Skeletal muscle tissue (tissue), 4 donors: ENCODE data around the gene C1orf141. TPM values are rescaled to one million over a fixed set of nuclear protein-coding genes. Genes with fewer than 3 reads are reported as not detected.

ENCODE experiments used
- H3K27ac ChIP-seq: one replicate; pipeline ENCODE4 v1.7.0; 2013; ENCODE audit warnings: mild to moderate bottlenecking, low read depth, low read length, inconsistent platforms
- H3K27me3 ChIP-seq, 3 donors: one replicate each; pipeline ENCODE4 v1.7.0; 2013; ENCODE audit warnings: low read length in 3 of 3; ENCODE audit not compliant: control insufficient read depth in 3 of 3, insufficient read depth in 3 of 3
- H3K36me3 ChIP-seq, 3 donors: one replicate each; pipeline ENCODE4 v1.7.0; 2013; ENCODE audit warnings: low read length in 3 of 3; ENCODE audit not compliant: control insufficient read depth in 3 of 3, insufficient read depth in 3 of 3
- H3K4me1 ChIP-seq, 3 donors: one replicate each; pipeline ENCODE4 v1.7.0; 2013; ENCODE audit warnings: low read length in 3 of 3, mild to moderate bottlenecking in 3 of 3; ENCODE audit not compliant: control insufficient read depth in 3 of 3, insufficient read depth in 3 of 3
- H3K4me3 ChIP-seq, 3 donors: one replicate each; pipeline ENCODE4 v1.7.0; 2013; ENCODE audit warnings: low read length in 3 of 3
- H3K9ac ChIP-seq, 3 donors: one replicate each; pipeline ENCODE4 v1.7.0; 2013; ENCODE audit warnings: low read length in 3 of 3, mild to moderate bottlenecking in 3 of 3, moderate library complexity in 2 of 3, low read depth in 1 of 3
- H3K9me3 ChIP-seq, 3 donors: one replicate each; pipeline ENCODE4 v1.7.0; 2013; ENCODE audit warnings: low read length in 3 of 3; ENCODE audit not compliant: control insufficient read depth in 3 of 3
- total RNA-seq: library from RNA; depleted of rRNA; stranded (reverse); fragments of >200 nt; gene quantifications from one replicate; pipeline ENCODE4 v1.2.3, GENCODE V29; 2014
- donor health status: Osteomylitis.

Gene C1orf141
- total RNA-seq, 1 donor from 2014 or later, result not detected

GRCh38 chr1:67100833-67101232 is 33.9 kb downstream of the C1orf141 start:
- Histone ChIP-seq H3K4me1 (no peaks in the 10 kb centered on the region), H3K9me3 (no peaks in the 10 kb centered on the region)

GRCh38 chr1:67097305-67097704 is 37.5 kb downstream of the C1orf141 start:
- H3K27me3 ChIP-seq, result no peaks in the 10 kb centered on the region
- no peaks in the 10 kb centered on the region for H3K4me1 ChIP-seq
- H3K9ac ChIP-seq, result no peak overlapping the region
- H3K9me3 ChIP-seq, result no peaks in the 10 kb centered on the region
- no peak overlapping the region for H3K27ac ChIP-seq
- no peak overlapping the region for H3K4me3 ChIP-seq
- H3K36me3 ChIP-seq, result no peaks in the 10 kb centered on the region

More at GRCh38 chr1:67100833-67101232, 33.9 kb downstream of the C1orf141 start:
- Histone ChIP-seq H3K9ac (no peak overlapping the region), H3K27me3 (no peaks in the 10 kb centered on the region), H3K36me3 (no peaks in the 10 kb centered on the region), H3K27ac (no peak overlapping the region), H3K4me3 (no peak overlapping the region)

- H3K9me3 ChIP-seq, result no peaks in the 10 kb centered on the region
- H3K27ac ChIP-seq, result no peak overlapping the region
- H3K36me3 ChIP-seq, result no peaks in the 10 kb centered on the region
- no peak overlapping the region for H3K4me3 ChIP-seq
- no peak overlapping the region for H3K9ac ChIP-seq
- H3K4me1 ChIP-seq, result no peaks in the 10 kb centered on the region
- no peaks in the 10 kb centered on the region for H3K27me3 ChIP-seq
Measured at GRCh38 chr1:67094191-67094590, 40.6 kb downstream of the C1orf141 start.

- Histone ChIP-seq H3K36me3 (no peaks in the 10 kb centered on the region), H3K9ac (no peak overlapping the region), H3K4me1 (no peaks in the 10 kb centered on the region), H3K4me3 (no peak overlapping the region), H3K27me3 (no peaks in the 10 kb centered on the region), H3K9me3 (peaks cover 0 to 2% (median 0%) of the 10 kb centered on the region in 3 donors), H3K27ac (no peak overlapping the region)
Measured at GRCh38 chr1:67089685-67090208, 45.0 kb downstream of the C1orf141 start.

- Histone ChIP-seq H3K36me3 (no peaks in the 10 kb centered on the region), H3K27ac (no peak overlapping the region), H3K27me3 (no peaks in the 10 kb centered on the region), H3K9ac (no peak overlapping the region), H3K4me3 (no peak overlapping the region), H3K4me1 (no peaks in the 10 kb centered on the region), H3K9me3 (peaks cover 0 to 2% (median 0%) of the 10 kb centered on the region in 3 donors)
Measured at GRCh38 chr1:67088440-67088839, 46.3 kb downstream of the C1orf141 start.

DNA sequence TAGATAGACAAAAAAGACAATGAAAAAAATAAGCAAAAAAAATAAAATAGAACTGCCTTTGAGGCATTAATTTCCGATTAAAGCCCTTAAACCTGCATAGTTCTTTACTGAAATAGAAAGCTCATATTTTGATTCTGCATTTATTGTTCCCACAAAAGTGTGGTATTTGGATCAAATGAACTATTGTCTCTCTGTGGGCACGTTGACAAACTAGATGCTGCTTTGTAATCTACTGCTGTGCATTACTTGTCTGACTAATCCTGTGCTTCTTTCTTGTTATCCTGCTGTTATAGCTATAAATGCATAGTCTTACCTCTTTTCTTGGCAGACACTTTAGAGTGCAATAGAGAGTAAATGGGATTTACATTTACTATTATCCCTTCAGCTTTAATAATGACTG is 49.4 kb downstream of the C1orf141 start:
- H3K4me3 ChIP-seq, result no peak overlapping the region
- no peak overlapping the region for H3K9ac ChIP-seq
- H3K27me3 ChIP-seq, result no peaks in the 10 kb centered on the region
- no peaks in the 10 kb centered on the region for H3K36me3 ChIP-seq
- no peaks in the 10 kb centered on the region for H3K4me1 ChIP-seq
- peaks cover 0 to 2% (median 0%) of the 10 kb centered on the region in 3 donors for H3K9me3 ChIP-seq
- no peak overlapping the region for H3K27ac ChIP-seq

- Histone ChIP-seq H3K4me3 (no peak overlapping the region), H3K9ac (no peak overlapping the region), H3K4me1 (no peaks in the 10 kb centered on the region), H3K27ac (no peak overlapping the region), H3K27me3 (no peaks in the 10 kb centered on the region), H3K9me3 (peaks cover 0 to 2% (median 0%) of the 10 kb centered on the region in 3 donors), H3K36me3 (no peaks in the 10 kb centered on the region)
Measured at GRCh38 chr1:67084765-67085318, 49.9 kb downstream of the C1orf141 start.

DNA sequence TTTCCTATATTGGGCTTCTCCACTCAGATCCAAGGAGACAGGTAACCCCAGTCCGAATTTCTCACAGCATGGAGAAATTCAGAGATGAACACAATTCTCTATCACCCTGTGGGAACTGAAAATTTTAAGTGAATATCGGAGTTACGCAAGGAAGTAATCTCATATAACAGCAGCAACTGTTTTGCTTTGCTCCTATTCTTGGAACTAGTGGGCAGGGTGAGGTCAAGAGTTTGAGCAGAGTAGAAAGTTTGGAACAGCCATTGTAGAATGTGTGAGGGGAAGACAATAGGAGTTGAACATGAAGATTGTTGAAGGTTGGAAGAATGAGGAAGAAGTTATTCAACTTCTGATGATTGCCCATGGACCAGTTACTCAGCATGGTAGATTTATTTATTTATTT is 56.5 kb downstream of the C1orf141 start:
- Histone ChIP-seq H3K27ac (no peak overlapping the region), H3K4me1 (no peaks in the 10 kb centered on the region), H3K4me3 (no peak overlapping the region), H3K27me3 (no peaks in the 10 kb centered on the region), H3K9ac (no peak overlapping the region), H3K36me3 (no peaks in the 10 kb centered on the region), H3K9me3 (no peaks in the 10 kb centered on the region)

GRCh38 chr1:67077593-67077992 is 57.2 kb downstream of the C1orf141 start:
- no peaks in the 10 kb centered on the region for H3K4me1 ChIP-seq
- H3K9ac ChIP-seq, result no peak overlapping the region
- no peak overlapping the region for H3K27ac ChIP-seq
- H3K36me3 ChIP-seq, result no peaks in the 10 kb centered on the region
- no peak overlapping the region for H3K4me3 ChIP-seq
- no peaks in the 10 kb centered on the region for H3K27me3 ChIP-seq
- no peaks in the 10 kb centered on the region for H3K9me3 ChIP-seq

- Histone ChIP-seq H3K36me3 (no peaks in the 10 kb centered on the region), H3K4me1 (no peaks in the 10 kb centered on the region), H3K4me3 (no peak overlapping the region), H3K9me3 (no peaks in the 10 kb centered on the region), H3K9ac (no peak overlapping the region), H3K27ac (no peak overlapping the region), H3K27me3 (no peaks in the 10 kb centered on the region)
Measured at GRCh38 chr1:67072749-67073148, 62.0 kb downstream of the C1orf141 start.
